Lung (tissue), 12 donors: ENCODE results near the gene PPFIA2. TPM values are rescaled to one million over a fixed set of nuclear protein-coding genes. Genes with fewer than 3 reads are reported as not detected.

Source experiments
- ATAC-seq: fragments of 200-7000 bp; cut with Tn5 transposase; one replicate; pipeline ENCODE4 v1.9.1; 2020; ENCODE audit warnings: moderate number of reproducible peaks; ENCODE audit not compliant: insufficient read depth, low FRiP score
- DNase-seq, 3 donors: peaks; one replicate each; pipeline ENCODE4 v3.0.0-alpha.2; 2013 to 2017
- H3K27ac ChIP-seq, 2 donors: one replicate each; pipeline ENCODE4 v1.5.1; 2013; ENCODE audit warnings: mild to moderate bottlenecking in 2 of 2, moderate library complexity in 2 of 2, control low read depth in 1 of 2, inconsistent platforms in 1 of 2, low read depth in 1 of 2, low read length in 1 of 2
- H3K27me3 ChIP-seq, 3 donors: one replicate each; pipeline ENCODE4 v1.5.1; 2013; ENCODE audit warnings: low read length in 2 of 3; ENCODE audit not compliant: control insufficient read depth in 3 of 3, insufficient read depth in 3 of 3
- H3K36me3 ChIP-seq, 4 donors: one replicate each; pipeline ENCODE4 v1.5.1; 2013; ENCODE audit warnings: low read length in 4 of 4, mild to moderate bottlenecking in 1 of 4, moderate library complexity in 1 of 4; ENCODE audit not compliant: control insufficient read depth in 4 of 4, insufficient read depth in 4 of 4
- H3K4me1 ChIP-seq, 5 donors: one replicate each; pipeline ENCODE4 v1.5.1; 2013; ENCODE audit warnings: low read length in 5 of 5, mild to moderate bottlenecking in 2 of 5, moderate library complexity in 1 of 5; ENCODE audit not compliant: control insufficient read depth in 5 of 5, insufficient read depth in 5 of 5
- H3K4me3 ChIP-seq: one replicate; pipeline ENCODE4 v1.5.1; 2013; ENCODE audit warnings: mild to moderate bottlenecking, control low read depth, moderate library complexity
- H3K9ac ChIP-seq, 2 donors: one replicate each; pipeline ENCODE4 v1.5.1; 2013; ENCODE audit warnings: low read length in 2 of 2, control low read depth in 1 of 2; ENCODE audit not compliant: insufficient read depth in 1 of 2
- H3K9me3 ChIP-seq, 4 donors: one replicate each; pipeline ENCODE4 v1.5.1; 2013; ENCODE audit warnings: low read length in 3 of 4, mild to moderate bottlenecking in 1 of 4, moderate library complexity in 1 of 4; ENCODE audit not compliant: control insufficient read depth in 4 of 4, insufficient read depth in 3 of 4
- CTCF ChIP-seq: IDR thresholded peaks from 2 replicates; pipeline ENCODE4 v1.5.1; 2012; ENCODE audit warnings: mild to moderate bottlenecking; ENCODE audit errors: control extremely low read depth, extremely low read depth
- WGBS, 2 donors: extraction: QIAGEN DNeasy Blood & Tissue Kit; methylation state at CpG; one replicate each; pipeline ENCODE4 v1.1.7; 2013; 5-methylcytosine and 5-hydroxymethylcytosine counted together
- polyA plus RNA-seq, 2 donors: library from polyadenylated mRNA; stranded (reverse); fragments of 200-250 nt; gene quantifications; one replicate each; pipeline ENCODE4 v1.2.1, GENCODE V29; 2013
- total RNA-seq, 2 donors: library from RNA; depleted of rRNA in 1 of 2; stranded (reverse); fragments of >200 nt in 1 of 2; gene quantifications; one replicate each; pipeline ENCODE4 v1.2.1, GENCODE V29; 2014 to 2021
- donor health status: control.
- donor health status: control.
- donor health status: Bipolar disorder and iron deficiency.
- donor health status: healthy.
- donor health status: DM: yes; HTN: yes; CAD: no.

PPFIA2 gene
- total and polyA plus RNA-seq, 4 donors, result 0.09 to 2.3 (median 0.89) TPM

- no peak overlapping the region for H3K9ac ChIP-seq
- no peak for ATAC-seq
These were observed 377.2 kb downstream of the PPFIA2 start for GRCh38 chr12:81381951-81382350.

DNA sequence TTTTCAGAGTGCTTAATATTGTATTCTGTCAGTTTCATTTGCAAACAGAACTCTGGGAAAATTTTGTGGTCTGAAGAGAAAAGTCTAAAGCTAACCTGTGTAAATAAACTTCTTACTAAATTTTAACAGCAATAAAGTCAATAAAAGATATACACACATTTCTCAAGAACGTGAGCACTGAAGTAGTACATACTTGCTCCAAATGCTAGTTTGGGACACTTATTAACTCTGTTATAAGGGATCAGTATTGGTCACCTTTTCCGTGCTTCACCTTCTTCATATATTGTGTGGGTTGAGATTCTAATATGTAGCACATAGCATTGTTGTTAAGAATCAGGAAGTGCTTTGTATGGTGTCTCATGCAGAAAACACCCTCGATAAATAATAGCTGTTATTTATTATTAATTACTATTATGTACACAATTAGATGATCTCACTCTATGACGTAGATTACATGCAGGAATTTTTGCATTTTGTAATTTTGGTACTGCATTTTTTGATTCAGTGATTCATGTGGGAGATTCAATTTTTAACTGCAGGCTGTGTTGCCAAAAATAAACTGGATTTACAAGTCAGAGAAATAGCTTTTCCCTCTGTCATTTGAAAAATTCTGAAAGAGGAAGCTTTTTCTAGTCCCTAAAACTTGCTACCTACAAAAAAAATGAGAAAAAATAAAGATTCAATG, 380.4 kb downstream of the PPFIA2 start:
- no peaks in the 10 kb centered on the region for H3K9me3 ChIP-seq
- H3K4me1 ChIP-seq, result no peaks in the 10 kb centered on the region
- ATAC-seq (no peak), DNase-seq (peak in 1 of 3 donors; percentile 8)
- 54 to 76% methylated on average over 4 of the region's 4 CpGs for whole genome bisulfite sequencing, 2 donors
- no peak overlapping the region for H3K4me3 ChIP-seq
- no peak overlapping the region for H3K27ac ChIP-seq
- H3K9ac ChIP-seq, result no peak overlapping the region
- TF ChIP-seq CTCF, result no peak
- H3K36me3 ChIP-seq, result no peaks in the 10 kb centered on the region
- H3K27me3 ChIP-seq, result no peaks in the 10 kb centered on the region

More at GRCh38 chr12:81381951-81382350, 377.2 kb downstream of the PPFIA2 start:
- no peaks in the 10 kb centered on the region for H3K4me1 ChIP-seq
- H3K27me3 ChIP-seq, result no peaks in the 10 kb centered on the region
- no peak overlapping the region for H3K27ac ChIP-seq
- no peak for DNase-seq
- WGBS, 2 donors, result 87 to 95% methylated on average over 1 of the region's 1 CpG
- no peaks in the 10 kb centered on the region for H3K9me3 ChIP-seq
- H3K36me3 ChIP-seq, result no peaks in the 10 kb centered on the region
- H3K4me3 ChIP-seq, result no peak overlapping the region
- TF ChIP-seq CTCF, result no peak

DNA sequence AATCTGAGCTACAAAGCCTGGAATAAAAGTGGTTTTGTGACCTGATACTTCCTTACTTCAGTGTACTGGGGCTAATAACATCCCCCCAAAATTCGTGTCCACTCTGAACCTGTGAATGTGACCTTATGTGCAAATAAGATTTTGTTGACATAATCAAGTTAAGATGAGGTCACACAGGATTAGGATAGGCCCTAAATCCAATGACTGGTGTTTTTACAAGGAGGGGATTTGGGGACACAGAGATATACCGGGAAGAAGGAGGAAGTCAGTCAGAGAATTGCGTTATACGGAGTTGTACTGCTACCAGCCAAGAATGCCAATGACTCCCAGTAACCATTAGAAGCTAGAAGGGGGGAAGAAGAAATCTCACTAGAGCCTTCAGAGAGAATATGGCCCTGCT, 381.4 kb downstream of the PPFIA2 start:
- Histone ChIP-seq H3K27me3 (no peaks in the 10 kb centered on the region), H3K9me3 (no peaks in the 10 kb centered on the region), H3K4me1 (no peaks in the 10 kb centered on the region), H3K9ac (no peak overlapping the region), H3K27ac (no peak overlapping the region), H3K36me3 (no peaks in the 10 kb centered on the region), H3K4me3 (no peak overlapping the region)
- DNase-seq (no peak), ATAC-seq (no peak)
- 72 to 81% methylated on average over 4 of the region's 4 CpGs for WGBS, 2 donors
- TF ChIP-seq CTCF, result no peak

DNA sequence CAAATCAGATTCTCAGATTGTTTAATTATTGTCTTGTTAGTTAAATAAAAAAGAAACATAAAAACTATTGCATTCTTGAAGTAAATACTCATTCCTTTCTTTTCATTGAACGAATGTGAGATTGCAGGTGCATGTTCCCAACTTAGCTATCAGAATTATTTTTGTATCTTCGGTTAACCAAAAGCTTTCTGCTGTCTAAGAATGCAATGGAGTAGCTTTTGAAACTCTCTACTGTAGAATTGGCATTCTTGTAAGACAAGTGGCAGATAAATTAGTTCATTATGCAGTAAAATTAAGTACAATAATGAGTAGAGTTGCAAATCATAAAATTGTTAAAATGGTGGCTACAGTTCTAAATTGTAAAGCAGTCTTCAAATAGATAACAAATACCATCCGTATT, 383.2 kb downstream of the PPFIA2 start:
- WGBS, 2 donors, result 74 to 86% methylated on average over 3 of the region's 3 CpGs
- no peak for TF ChIP-seq CTCF
- no peaks in the 10 kb centered on the region for H3K4me1 ChIP-seq

More for the DNA sequence above, 383.2 kb downstream of the PPFIA2 start:
- Histone ChIP-seq H3K9ac (no peak overlapping the region), H3K9me3 (no peaks in the 10 kb centered on the region), H3K27me3 (no peaks in the 10 kb centered on the region), H3K36me3 (no peaks in the 10 kb centered on the region), H3K27ac (no peak overlapping the region), H3K4me3 (no peak overlapping the region)
- no peak for ATAC-seq
- no peak for DNase-seq
